ENCODE results near the gene HMGB2.

The HMGB2 gene

DNA sequence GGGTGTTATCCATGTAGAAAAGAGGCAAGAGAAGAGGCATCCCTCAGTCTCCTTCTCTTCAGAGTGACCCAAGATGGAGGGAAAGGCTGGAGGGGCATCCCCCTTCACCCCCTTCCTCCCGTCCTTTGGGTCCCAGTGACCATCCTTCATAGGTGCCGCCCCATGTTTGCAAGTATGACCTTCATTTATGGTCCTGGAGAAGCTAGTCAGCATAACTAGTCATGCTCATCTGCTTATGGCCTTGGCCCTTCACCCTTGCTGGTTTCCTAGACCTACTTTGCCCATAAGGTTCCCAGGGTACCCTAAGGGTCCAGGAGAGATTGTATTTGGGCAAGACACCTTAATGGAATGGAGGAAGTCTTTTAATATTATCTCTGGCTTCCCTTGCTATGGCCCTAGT, 46.7 kb downstream of the HMGB2 start:
- DNase-seq: no peak

DNA sequence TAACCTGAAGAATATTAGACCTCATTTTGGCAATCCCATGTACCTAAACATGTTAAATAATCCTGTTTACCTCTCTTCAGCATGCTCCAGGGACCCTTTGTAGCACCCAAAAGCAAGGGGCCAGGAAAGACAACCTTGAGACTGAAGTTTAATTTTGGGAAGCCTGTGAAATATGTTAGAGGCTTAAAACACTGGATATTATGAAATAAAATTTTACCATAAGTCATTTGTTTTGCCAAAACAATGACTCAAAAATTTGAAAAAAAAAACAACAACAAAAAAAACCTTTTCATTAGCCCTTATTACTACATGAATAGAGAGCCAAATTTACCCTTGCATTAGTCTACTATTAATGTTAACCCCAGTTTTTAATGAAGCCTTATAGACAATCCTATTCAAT, 49.7 kb downstream of the HMGB2 start:
- DNase-seq: no peak

DNA sequence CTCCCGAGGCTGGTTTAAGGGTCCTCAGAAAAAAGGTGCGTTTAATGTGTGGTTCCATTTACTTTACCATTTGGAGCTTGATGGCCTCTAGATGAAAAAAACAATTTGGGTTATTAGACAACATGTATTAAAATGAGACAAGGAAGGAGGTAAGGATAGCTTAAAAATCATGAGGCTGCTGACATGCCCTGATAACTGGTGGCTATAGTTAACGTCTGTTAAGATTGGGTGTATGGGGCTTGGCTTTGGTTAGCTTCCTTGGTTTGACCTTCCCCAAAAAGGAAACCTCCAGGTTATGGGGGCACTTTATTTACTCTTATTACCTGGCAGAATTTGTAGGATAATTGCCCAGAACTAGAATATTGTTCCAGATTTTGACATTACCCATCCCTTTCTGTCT, 51.5 kb downstream of the HMGB2 start:
- no peak for DNase-seq

DNA sequence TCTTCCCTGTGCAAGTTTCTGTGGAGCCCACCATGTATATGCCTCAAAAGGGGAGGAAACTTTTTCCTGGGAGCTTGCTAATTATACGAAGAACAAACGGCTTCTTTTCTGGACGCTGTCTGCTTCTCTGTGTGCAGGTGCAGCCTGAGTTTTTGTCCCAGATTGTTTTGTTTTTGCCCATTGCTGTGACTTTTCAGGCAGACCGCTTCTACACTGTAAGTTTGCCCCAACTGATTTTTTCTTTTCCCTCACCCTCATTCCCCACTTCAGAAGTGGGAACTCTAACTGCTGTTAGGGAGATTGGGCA, 51.9 kb downstream of the HMGB2 start:
- no peak for DNase-seq

DNA sequence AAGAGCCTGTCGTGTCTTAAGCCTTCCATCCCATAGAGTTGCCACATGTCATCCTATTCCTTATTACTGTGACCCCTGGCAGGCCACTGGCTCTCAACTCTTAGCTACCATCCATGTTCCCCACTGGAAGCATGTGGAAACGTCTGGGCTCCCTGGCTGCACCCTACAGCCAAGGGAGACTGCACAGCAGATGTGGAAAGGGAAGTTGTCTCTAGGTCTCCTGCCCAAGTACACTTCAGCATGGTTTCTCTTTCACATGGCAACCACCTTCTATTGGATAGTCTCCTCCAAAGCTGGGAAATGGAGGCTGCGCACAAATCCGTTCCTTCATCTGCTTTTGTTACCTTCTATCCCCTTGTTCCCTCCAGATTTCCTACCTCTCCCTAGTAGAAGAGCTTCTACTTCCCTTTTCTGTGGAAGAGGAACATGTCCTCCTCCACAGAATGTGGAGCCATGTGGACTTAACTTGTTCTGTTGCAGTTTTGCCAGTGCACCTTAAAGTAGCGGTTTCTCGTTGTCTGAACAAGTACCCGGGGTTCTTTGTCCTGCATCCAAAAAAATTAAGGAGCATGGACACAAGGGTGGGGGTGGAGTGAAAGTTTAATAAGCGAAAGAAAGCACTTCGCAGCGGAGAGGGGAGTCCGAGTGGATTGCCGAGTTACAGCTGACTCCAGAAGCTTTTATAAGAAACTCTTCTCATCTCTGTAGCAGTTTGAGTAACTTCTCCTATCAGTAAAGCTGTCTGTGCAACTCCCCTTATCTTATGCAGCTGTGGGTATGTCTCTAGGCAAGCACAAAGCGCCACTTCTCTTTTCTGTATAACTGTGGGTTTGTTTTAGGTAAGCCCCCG, 52.5 kb downstream of the HMGB2 start:
- no peak for DNase-seq

All from T1000 (cell line).